ENCODE data around the gene PPP1R12A. TPM values are rescaled to one million over a fixed set of nuclear protein-coding genes. Genes with fewer than 3 reads are reported as not detected.

Gene PPP1R12A
- total and polyA plus RNA-seq, 2 of the 4 experiments (the other 2 are of a cell fraction) = 47.7 to 112 TPM

GRCh38 chr12:79732638-79733037 lies 202.3 kb downstream of the PPP1R12A start:
- H2AK9ac ChIP-seq (replicated peaks; ENCODE audit: low read depth, low read length, poor library complexity) = no peak overlapping the region
- no peaks in the 10 kb centered on the region for H3K36me3 ChIP-seq (ENCODE audit: control insufficient read depth, insufficient read depth, low read length)
- no peak overlapping the region for H2BK120ac ChIP-seq (ENCODE audit: low read depth, low read length)
- no peak overlapping the region for H4K8ac ChIP-seq (ENCODE audit: low read depth in 2 of 2, low read length in 2 of 2)
- no peak overlapping the region for H4K91ac ChIP-seq (ENCODE audit: insufficient read depth, low read depth, low read length)
- H3K56ac ChIP-seq (ENCODE audit: extremely low read depth, insufficient read depth, low read length) = no peak overlapping the region
- no peak overlapping the region for H2BK20ac ChIP-seq (ENCODE audit: low read depth, low read length)
- ChIA-PET POLR2A (ENCODE audit: unreplicated experiment) (no interaction called here), CTCF (interaction anchor here (0.8 kb wide), 1 partner anchor 313 kb away, joined by 3 read pairs; no protein-coding TSS in a partner anchor)
- TF ChIP-seq MXI1 (IDR thresholded peaks at IDR 0.05; ENCODE audit: borderline replicate concordance, low read depth, low read length) = no peak
- TF ChIP-seq POLR2A (IDR thresholded peaks at IDR 0.05; ENCODE audit: low read depth, low read length) = no peak
- TF ChIP-seq MAFK (IDR thresholded peaks at IDR 0.05; ENCODE audit: low read depth, low read length) = no peak
- no peak for TF ChIP-seq BHLHE40 (IDR thresholded peaks at IDR 0.05; ENCODE audit: low read depth, low read length)
- no peak for TF ChIP-seq CHD1 (IDR thresholded peaks at IDR 0.05; ENCODE audit: low read depth, low read length)
- TF ChIP-seq ELK1 (IDR thresholded peaks at IDR 0.05; ENCODE audit: borderline replicate concordance, low read depth, low read length) = no peak
- no peak for TF ChIP-seq RFX5 (IDR thresholded peaks at IDR 0.05; ENCODE audit: low read depth, low read length)
- no peak for TF ChIP-seq FOS (IDR thresholded peaks at IDR 0.05; ENCODE audit: low read depth, low read length)
- TF ChIP-seq, protein P1, sequence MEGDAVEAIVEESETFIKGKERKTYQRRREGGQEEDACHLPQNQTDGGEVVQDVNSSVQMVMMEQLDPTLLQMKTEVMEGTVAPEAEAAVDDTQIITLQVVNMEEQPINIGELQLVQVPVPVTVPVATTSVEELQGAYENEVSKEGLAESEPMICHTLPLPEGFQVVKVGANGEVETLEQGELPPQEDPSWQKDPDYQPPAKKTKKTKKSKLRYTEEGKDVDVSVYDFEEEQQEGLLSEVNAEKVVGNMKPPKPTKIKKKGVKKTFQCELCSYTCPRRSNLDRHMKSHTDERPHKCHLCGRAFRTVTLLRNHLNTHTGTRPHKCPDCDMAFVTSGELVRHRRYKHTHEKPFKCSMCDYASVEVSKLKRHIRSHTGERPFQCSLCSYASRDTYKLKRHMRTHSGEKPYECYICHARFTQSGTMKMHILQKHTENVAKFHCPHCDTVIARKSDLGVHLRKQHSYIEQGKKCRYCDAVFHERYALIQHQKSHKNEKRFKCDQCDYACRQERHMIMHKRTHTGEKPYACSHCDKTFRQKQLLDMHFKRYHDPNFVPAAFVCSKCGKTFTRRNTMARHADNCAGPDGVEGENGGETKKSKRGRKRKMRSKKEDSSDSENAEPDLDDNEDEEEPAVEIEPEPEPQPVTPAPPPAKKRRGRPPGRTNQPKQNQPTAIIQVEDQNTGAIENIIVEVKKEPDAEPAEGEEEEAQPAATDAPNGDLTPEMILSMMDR (conservative IDR thresholded peaks at IDR 0.05; ENCODE audit: low read depth, low read length) = no peak
- TF ChIP-seq, protein P2, sequence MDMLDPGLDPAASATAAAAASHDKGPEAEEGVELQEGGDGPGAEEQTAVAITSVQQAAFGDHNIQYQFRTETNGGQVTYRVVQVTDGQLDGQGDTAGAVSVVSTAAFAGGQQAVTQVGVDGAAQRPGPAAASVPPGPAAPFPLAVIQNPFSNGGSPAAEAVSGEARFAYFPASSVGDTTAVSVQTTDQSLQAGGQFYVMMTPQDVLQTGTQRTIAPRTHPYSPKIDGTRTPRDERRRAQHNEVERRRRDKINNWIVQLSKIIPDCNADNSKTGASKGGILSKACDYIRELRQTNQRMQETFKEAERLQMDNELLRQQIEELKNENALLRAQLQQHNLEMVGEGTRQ (IDR thresholded peaks at IDR 0.05; ENCODE audit: low read depth, low read length) = no peak
- no peak for TF ChIP-seq MAZ (IDR thresholded peaks at IDR 0.05; ENCODE audit: borderline replicate concordance, low read depth, low read length)
- H2AFZ ChIP-seq (replicated peaks; ENCODE audit: low read length, poor library complexity) = no peak overlapping the region
- no peaks in the 10 kb centered on the region for H3K9me1 ChIP-seq (ENCODE audit: insufficient read depth, low read length)
- H3K14ac ChIP-seq (replicated peaks; ENCODE audit: low read depth, low read length) = no peak overlapping the region
- H3K23ac ChIP-seq (ENCODE audit: low read depth, low read length) = no peak overlapping the region
- DNase-seq (no peak), ATAC-seq (ENCODE audit: low read depth) (no peak)
- no peaks in the 10 kb centered on the region for H3K27me3 ChIP-seq (ENCODE audit: control insufficient read depth, insufficient read depth, low read length)
- no peaks in the 10 kb centered on the region; the same call in 1 of the 2 replicates for H3K9me3 ChIP-seq (ENCODE audit: control insufficient read depth, insufficient read depth, low read length)
- H3K4me3 ChIP-seq (ENCODE audit: insufficient read depth, low read depth, low read length) = no peak overlapping the region
- dilution Hi-C loops (cut with HindIII; ENCODE audit: low sequenced_read_pairs, unreplicated experiment) (no loop called here), intact Hi-C loops (cut with micrococcal nuclease) (no loop called here), in situ Hi-C loops (cut with MboI; ENCODE audit: low sequenced_read_pairs) (loop anchor here (10.0 kb wide), 1 partner anchor 328 kb away; no protein-coding TSS in a partner anchor)
- H3K27ac ChIP-seq (ENCODE audit: insufficient read depth, low read length) = no peak overlapping the region
- no peak overlapping the region for H2BK5ac ChIP-seq (ENCODE audit: low read depth, low read length, poor library complexity, severe bottlenecking)
- no peak overlapping the region for H4K5ac ChIP-seq (ENCODE audit: low read depth, low read length)
- no TSS peak for BruUV-seq (replicated peaks)
- no peak overlapping the region for H3K9ac ChIP-seq (ENCODE audit: low read depth, low read length)
- no peak overlapping the region for H3K4me2 ChIP-seq (ENCODE audit: low read depth, low read length)
- H3K79me1 ChIP-seq (ENCODE audit: low read depth in 1 of 2, low read length in 2 of 2) = no peaks in the 10 kb centered on the region
- H3K18ac ChIP-seq (ENCODE audit: low read depth, low read length) = no peak overlapping the region
- H3K4ac ChIP-seq (ENCODE audit: low read depth, low read length) = no peak overlapping the region
- H2BK15ac ChIP-seq (ENCODE audit: low read depth, low read length) = no peak overlapping the region
- no peaks in the 10 kb centered on the region for H3K4me1 ChIP-seq (ENCODE audit: control insufficient read depth, insufficient read depth, low read length)
- no peak overlapping the region for H2AK5ac ChIP-seq (ENCODE audit: low read depth, low read length)
- H4K20me1 ChIP-seq (ENCODE audit: insufficient read depth, low read length) = no peaks in the 10 kb centered on the region
